Breast epithelium (tissue), 3 donors: Measurements from ENCODE around the gene HSF5.

Source experiments
- POLR2A ChIP-seq: fragments of 450-650 bp; IDR thresholded peaks from one replicate; pipeline ENCODE4 v1.6.1; 2016; ENCODE audit warnings: antibody characterized with exemption, mild to moderate bottlenecking, moderate library complexity
- TF ChIP-seq, protein P1 (sequence below), 3 donors: fragments of 450-650 bp; IDR thresholded peaks; one replicate each; pipeline ENCODE4 v1.5.1; 2016 to 2017; ENCODE audit warnings: antibody characterized with exemption in 3 of 3, mild to moderate bottlenecking in 3 of 3, moderate library complexity in 3 of 3

DNA sequence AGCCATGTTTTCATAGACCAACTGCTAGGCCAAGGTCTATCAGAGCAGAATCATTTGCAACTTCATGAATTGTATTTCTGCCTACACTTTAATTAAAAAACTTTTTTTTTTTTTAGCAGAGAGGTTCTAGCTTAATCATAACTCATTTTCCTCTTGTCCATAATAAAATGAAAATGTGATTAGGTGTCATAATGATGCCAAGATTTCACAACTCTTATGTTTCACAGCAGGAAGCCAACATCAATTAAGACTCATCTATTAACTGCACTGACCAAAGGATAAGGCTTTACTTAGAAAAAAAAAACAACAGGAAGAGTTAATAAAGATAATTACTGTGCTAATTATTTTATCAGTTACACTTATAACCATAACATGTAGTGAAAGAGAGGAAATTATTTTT lies 52.0 kb downstream of the HSF5 start:
- TF ChIP-seq, protein P1, sequence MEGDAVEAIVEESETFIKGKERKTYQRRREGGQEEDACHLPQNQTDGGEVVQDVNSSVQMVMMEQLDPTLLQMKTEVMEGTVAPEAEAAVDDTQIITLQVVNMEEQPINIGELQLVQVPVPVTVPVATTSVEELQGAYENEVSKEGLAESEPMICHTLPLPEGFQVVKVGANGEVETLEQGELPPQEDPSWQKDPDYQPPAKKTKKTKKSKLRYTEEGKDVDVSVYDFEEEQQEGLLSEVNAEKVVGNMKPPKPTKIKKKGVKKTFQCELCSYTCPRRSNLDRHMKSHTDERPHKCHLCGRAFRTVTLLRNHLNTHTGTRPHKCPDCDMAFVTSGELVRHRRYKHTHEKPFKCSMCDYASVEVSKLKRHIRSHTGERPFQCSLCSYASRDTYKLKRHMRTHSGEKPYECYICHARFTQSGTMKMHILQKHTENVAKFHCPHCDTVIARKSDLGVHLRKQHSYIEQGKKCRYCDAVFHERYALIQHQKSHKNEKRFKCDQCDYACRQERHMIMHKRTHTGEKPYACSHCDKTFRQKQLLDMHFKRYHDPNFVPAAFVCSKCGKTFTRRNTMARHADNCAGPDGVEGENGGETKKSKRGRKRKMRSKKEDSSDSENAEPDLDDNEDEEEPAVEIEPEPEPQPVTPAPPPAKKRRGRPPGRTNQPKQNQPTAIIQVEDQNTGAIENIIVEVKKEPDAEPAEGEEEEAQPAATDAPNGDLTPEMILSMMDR (IDR thresholded peaks at IDR 0.05): no peak
- TF ChIP-seq POLR2A: no peak
